ENCODE measurements around the gene SYT11.
"Not testable (repeated sequence)": the region's sequence is repeated elsewhere in the genome, so short reads cannot be mapped to it uniquely, and the experiment has no call there.

SYT11 gene

DNA sequence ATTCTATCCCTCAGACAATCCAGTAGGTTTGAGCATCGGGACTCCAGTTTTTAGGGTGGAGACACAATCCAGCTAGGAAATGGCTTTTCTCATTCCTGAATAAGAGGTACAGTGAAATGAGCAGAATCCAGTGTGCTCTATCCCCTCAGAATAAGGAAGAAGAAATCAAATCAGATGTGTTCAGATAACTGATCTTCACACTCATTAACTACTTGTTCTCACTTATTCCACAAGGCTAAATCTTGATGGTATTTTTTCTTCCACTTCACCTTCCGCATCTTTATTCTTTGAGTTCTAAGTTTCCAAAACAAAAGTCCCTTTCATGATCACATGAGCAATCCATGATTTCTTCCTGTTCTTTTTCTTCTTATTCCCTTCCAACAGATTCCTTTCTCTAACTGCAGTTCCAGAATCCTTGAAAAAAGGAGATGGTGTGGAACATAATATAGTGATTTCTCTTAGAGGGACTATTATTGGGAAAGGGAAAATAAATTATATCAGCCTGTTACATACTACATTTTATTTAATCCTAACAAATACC lies 1.7 kb downstream of the SYT11 start:
- DNase-seq, result no peak

DNA sequence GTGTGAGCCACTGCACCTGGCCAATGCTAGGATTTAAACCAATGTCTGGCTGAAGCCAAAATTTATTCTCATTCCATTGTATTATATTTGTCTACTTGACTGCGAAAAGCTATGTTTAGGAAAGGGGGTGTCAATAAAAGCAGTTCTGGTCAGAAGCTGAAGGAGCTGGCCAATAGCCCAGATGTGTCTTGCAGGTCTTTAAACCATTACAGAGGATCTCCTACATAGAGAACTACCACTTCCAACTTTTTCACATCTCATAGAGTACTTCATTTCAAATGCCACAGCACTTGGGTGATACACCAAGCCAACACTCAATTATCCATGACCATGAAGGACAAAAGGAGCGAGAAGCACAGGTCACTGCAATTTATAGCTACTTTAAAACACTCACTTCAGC lies 2.5 kb downstream of the SYT11 start:
- DNase-seq, result no peak

DNA sequence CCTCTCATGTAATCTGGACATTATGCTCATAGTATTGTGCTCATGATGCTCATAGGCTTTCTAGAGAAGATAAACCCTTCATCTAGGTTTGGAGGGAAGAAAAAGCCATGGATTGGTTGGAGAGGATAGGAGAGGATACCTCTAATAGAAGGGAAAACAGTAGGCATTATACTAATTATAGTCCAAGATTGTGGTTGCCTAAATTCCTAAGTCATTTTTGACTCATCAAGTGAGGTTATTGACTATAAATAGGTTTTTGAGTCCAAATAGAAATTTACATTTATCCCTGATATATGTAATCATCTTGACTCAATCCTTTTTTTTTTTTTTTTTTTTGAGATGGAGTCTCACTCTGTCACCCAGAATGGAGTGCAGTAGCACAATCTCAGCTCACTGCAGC lies 5.0 kb downstream of the SYT11 start:
- DNase-seq, result no peak

DNA sequence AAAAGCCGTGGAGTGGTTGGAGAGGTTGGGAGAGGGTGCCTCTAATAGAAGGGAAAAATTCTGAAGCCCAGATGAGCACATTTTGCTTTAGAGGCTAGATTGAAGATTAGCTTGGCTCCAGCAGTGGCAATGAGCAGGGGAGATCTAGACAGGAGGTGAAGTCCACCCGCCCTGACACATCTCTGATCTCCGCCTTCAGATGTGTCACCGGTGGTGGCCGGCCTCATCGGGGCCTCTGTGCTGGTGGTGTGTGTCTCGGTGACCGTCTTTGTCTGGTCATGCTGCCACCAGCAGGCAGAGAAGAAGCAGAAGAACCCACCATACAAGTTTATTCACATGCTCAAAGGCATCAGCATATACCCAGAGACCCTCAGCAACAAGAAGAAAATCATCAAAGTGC lies 8.4 kb downstream of the SYT11 start:
- DNase-seq, result no peak

DNA sequence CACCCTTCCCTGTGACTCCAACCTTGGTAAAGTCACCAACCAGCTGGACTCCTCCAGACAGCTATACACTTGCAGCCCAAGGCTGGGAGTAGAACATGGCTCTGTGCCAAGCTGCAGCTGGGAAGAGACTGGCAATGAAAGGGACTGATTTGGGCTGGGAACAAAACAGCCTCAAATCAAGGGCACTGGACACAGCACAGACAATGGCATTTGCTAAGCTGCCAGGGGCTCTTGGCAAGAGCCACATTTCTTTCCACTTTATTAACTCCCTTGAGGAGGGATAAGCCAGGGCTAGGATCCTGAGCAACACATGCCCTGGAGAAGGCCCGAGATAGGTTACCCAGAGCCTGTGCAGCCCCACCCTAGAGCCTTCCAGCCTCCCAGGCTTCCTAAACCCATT lies 12.0 kb downstream of the SYT11 start:
- no peak for DNase-seq

DNA sequence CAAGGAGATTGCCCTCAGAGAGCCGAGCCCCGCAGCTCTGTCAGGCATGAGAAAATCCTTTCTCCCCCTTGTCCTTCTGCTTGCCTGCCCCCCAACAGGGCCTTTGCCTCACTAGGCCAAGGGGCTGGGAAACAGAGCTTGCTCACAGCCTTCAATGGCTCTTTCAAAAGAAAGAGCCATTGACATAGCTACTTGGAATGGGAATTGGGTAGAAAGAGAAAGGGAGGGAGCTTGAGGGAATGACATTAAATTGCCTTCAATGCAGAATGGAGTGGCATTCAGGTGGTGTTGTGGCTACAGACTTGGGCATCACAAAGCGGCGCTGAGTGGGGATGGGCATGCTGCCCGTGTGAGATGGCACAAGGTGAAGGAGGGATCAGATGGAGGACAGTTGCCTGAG lies 13.2 kb downstream of the SYT11 start:
- no peak for DNase-seq

DNA sequence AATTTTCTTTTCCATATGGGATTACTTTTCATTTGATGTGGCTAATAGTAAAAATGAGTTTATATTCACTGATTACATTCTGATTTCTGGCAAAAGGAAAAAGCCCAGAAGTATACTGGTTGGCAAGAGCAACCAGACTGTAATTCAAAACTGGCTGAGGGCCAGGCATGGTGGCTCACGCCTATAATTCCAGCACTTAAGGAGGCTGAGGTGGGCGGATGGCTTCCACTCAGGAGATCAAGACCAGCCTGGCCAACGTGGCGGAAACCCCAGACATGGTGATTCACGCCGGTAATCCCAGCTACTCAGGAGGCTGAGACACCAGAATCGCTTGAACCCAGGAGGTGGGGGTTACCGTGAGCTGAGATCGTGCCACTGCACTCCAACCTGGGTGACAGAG lies 14.5 kb downstream of the SYT11 start:
- DNase-seq, result no peak

DNA sequence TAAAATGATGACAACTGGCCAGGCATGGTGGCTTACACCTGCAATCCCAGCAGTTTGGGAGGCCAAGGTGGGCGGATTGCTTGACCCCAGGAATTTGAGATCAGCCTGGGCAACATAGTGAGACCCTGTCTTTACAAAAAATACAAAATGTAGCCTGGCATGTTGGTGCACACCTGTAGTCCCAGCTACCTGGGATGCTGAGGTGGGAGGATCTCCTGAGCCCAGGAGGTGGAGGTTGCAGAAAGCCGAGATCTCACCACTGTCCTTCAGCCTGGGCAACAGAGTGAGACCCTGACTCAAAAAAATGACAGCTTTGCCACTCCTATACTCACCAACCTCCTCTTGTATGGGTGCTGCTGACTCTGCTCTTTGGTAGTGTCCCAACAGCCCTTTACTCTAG lies 18.6 kb downstream of the SYT11 start:
- no peak for DNase-seq

DNA sequence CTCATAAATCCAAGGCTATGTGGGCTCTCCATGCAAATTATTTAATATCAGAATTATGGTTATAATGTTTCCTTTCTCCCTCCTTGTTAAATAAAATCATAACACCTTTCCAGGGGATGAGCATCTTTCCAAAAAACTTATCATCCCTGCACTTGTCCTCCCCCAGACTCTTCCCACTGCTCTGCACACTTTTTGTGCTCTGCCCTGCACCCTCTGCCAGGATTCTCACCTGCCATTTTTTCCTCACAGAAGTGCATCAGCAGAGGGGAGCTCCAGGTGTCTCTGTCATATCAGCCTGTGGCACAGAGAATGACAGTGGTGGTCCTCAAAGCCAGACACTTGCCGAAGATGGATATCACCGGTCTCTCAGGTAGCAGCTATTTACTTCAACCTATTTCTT lies 20.9 kb downstream of the SYT11 start:
- DNase-seq, result no peak

DNA sequence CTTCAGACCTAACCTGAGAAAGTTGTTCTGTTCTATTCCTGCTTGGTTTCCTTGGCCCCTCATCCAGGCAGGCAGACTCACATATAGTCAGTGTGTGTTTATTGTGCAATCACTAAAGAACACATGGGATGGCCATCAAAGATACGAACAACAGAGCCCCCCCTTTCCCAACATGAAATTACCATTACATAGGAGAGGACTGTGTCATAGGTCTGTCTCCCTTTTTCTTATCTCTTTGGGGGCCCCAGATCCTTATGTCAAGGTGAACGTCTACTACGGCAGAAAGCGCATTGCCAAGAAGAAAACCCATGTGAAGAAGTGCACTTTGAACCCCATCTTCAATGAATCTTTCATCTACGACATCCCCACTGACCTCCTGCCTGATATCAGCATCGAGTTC lies 21.6 kb downstream of the SYT11 start:
- no peak for DNase-seq

DNA sequence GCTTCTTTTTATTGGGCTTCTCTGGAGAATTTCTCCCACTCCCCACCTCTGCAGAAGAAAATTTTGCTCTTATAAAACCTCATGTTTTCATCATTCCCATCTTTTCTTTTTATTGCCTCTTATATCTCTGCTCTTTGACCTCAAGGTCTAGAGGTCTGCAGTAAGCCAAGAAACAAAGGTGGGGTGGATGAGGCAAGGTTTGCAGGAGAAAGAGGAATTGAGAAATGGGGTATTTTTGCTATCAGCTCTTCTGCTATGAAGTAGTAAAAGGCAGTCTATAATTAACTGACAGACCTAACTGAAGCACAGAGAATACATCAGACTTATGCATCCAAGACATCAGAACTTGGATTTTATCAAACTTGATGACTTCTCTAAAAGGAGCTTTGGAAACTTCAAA lies 22.9 kb downstream of the SYT11 start:
- no peak for DNase-seq

DNA sequence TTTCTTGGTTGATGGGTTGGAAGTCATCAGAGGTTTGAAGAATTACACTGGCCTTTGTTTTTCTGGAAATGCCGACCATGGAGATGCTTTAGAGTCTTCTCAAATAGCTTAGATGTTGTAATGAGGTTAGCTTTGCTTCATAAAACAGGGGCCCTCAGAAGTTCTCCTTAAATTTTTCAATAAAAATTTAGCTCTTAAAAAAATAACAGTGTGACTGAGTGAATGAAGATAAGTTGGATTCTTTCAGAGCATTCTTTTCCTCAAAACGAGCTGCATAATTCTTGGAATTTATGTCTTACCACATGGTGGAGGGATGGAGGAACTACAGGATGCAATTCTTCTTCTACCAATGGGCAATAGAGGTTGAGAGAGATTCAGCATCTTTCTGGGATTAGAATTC lies 23.4 kb downstream of the SYT11 start:
- DNase-seq, result no peak

DNA sequence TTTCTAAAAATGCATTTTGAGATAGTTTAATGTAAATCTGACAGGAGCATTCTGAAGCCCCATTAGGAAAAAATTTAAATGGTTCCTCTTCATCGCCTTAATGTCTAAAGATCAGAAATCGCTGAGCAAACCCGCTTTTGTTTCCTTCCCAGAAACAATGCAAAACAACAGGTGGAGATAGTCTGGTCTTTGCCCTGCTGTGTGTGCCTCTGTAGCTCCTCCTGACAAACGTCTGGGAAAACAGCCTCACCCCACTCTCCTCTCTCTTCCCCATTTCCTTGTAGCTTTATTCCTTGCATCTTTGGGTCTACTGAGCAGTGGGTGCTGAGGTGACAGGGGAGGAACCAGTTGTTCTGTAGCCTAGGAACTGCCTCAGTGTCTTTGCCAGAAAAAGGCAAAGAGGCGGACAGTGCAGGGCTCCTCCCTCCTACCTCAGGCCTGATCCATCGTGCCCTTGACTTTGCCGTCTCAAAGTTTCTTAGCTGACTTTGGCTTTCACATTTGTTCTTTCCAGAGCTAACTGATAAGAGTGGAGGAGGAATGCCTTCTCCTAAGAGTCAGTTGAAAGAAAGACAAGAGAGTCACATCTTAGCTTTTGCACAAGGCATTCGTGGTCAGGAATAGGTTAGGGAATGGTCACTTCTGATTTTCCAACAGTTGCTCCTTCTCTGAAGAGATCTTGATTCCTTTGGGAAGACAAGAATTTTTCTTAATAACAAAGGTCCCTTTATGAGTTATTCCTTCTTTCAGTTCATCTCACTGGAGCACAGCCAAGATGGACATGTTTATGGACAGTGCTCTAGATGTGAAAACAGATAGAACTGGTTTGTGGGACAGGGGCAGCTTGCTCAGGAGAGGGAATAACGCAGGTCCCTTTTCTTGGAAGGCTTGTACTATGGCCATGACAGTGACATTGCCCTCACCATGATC lies 24.9 kb downstream of the SYT11 start:
- DNase-seq, result no peak

DNA sequence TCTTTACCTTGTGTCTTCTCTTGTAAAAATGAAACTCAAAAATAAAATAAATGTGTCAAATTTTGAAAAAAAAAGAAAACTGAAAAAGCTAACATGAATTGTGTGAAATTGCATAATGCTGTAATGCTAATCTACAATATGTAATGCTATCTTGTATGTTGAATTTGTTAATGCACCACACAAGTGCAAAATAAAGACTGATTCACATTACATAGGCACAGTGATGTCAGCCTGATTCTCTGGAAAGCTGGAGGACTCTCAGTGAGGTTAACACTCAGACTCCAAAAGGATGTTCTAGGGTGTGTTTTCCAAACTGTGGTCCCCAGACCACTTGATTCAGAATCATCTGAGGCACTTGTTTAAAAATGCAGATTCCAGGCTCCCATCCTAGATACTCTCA lies 25.6 kb downstream of the SYT11 start:
- no peak for DNase-seq

DNA sequence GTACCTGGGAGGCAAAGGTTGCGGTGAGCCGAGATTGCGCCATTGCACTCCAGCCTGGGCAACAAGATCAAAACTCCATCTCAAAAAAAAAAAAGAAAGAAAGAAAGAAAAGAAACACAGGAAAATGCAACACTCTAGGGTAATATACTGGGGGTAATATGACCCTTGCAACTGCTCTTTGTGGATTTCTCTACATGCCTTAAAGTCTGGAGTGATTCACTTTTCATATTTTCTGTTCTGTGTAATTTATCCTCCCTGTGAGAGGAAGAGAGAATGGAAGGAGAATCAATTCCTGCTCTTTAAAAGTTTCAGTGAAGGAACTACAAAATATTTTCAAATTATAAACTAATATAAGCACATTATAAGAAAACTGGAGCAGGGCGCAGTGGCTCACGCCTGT lies 29.1 kb downstream of the SYT11 start:
- no peak for DNase-seq

DNA sequence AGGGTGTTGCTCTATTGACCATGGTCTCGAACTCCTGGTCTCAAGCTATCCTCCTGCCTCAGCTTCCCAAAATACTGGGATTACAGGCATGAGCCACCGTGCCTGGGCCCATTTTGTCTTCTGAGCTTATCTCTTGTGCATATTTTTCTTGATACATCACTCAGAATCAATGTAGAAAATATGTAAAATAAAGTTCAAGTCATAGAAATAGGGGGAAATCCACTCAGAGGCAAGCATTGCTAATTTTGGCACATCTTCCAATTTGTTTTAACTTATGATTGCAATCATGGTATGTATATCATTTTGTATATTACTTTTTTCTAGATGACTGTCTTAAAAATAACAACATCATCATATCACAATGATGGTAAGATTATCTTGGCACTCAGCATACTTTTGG lies 30.2 kb downstream of the SYT11 start:
- DNase-seq, result no peak

DNA sequence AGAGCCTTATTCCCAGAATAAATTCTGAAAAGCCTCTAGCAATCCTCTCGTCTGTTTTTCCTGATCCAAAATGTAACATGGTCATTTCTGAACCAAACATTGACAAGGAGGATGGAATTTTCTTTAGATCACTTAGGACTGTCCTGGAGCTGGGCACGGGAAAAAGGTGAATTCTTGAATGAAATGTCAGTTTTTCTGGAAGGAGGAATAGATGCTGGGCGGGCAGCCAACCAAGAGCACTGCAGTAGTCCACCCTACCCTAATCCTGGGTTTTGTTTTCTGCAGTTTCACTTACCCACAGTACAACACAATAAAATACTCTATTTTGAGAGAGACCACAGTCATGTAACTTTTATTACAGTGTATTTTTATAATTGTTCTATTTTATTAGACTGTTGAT lies 30.9 kb downstream of the SYT11 start:
- no peak for DNase-seq

DNA sequence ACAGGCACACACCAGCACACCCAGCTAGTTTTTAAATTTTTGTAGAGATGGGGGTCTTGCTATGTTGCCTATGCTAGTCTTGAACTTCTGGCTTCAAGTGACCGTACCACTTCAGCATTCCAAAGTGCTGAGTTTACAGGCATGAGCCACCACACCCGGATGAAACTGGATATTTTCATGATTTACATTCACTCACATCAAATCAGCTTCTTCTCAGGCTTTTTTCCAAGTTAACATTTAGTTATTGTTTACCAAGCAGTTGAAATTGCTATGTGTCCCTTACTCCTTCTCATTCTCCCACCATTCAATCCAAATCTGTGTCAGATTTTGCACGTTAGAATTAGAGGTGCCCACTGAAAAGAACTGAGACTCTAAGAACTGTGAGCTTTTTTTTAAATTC lies 33.4 kb downstream of the SYT11 start:
- DNase-seq, result no peak

DNA sequence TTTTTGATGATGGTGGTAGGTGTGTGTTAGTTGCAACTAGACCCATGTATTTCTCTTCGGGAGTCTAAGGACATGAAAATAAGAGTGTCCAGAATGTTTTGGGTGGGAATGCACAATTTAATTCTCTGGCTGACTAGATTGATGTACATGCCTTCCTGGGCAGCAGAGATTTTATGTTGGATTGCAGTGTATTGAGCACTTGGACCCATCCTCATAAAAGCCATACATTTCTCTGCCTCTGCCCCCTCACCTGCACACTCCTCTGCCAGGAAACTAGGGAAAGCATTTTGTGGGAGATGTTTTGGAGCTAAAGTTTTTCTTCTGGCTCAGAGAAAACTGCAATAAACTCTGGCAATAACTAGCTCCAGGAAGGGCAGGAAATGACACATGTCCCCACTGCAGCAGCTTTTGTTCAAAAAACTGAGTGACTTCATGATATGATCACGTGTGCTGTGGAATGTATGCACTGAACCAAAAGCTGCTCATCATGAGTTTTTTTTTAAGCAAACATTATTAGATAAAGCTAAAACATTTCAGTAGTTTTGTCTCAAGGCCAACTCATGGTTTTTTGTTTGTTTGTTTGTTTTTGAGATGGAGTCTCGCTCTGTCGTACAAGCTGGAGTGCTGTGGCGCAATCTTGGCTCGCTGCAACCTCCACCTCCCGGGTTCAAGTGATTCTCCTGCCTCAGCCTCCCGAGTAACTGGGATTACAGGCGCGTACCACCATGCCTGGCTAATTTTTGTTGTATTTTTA lies 34.2 kb downstream of the SYT11 start:
- DNase-seq, result no peak

DNA sequence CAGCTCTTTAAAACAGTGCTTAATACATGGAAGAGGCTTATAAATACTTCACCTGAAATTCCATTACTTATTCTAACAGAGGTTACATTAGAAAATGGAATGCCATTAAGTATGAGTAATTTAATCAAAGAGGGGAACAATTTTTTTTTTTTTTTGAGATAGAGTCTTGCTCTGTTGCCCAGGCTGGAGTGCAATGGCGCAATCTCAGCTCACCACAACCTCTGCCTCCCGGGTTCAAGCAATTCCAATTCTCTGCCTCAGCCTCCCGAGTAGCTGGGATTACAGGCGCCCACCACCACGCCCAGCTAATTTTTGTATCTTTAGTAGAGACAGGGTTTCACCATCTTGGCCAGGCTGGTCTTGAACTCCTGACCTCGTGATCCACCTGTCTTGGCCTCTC lies 36.2 kb downstream of the SYT11 start:
- not testable (repeated sequence) for DNase-seq

DNA sequence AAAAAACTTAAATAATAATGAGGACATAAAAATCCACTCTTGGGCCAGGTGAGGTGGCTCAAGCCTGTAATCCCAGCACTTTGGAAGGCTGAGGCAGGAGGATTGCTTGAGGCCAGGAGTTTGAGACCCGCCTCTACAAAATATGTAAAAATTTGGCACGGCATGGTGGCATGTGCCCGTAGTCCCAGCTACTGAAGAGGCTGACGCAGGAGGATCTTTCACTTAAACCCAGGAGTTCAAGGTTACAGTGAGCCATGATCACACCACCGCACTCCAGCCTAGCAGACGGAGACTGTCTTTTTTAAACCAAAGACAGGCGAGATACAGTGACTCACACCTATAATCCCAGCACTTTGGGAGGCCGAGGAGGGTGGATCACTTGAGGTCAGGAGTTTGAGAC lies 37.1 kb downstream of the SYT11 start:
- DNase-seq, result not testable (repeated sequence)

DNA sequence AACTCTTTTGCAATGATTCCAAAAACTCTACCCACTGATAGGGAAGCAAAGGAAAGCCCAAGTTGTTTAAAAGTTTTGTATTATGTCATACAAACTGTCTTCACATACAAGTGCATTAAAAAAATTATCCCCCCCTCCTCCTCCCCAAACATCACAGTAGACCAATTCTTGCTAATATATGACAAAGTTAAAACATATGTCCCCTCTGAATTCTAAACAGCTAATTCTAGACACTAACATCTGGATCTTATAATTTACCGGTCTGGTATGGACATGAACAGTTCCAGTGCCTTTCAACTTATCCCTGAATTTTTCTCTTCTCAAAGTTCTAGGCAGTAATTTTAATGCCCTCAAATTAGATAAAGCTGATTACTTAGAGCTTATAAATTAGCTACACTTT lies 38.4 kb downstream of the SYT11 start:
- DNase-seq, result no peak

DNA sequence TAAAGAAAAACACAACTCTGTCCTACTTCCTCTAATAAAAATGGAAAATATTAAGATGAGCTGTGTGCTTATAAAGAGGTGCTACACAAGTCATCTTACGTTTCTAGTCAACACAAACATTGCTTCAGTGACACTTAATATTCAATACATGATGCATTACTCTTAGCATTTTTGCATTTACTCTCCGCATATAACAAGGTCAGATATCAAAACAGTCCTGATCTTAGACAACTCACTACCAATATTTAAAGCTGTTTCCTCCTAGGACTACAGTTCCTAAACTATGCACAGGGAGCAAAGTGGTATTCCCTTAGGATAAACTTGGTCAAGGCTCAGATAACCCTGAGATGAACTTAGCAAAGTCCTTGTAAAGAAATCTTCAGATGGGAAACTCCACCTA lies 39.5 kb downstream of the SYT11 start:
- no peak for DNase-seq

DNA sequence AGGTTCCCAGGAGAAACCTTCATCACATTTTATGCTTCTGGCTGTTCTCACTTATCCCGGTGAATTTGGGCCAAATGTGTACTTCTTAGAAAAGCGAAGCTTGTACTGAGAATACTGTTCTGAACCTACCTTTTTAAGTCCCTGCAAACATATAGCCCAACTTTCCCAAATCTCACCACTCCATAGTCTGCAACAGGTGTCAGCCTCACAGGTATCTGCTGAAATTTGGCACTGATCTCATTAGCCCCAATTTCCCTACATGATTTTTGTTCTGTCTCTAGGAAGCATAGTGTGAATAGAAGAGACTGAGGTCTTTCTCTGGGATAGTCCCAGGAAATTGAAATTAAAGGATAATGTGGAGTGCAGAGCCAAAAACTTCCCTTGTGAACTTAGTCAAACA lies 40.3 kb downstream of the SYT11 start:
- DNase-seq, result no peak
